Astrocyte of the cerebellum (primary cell): ENCODE data around the gene PLA2G4D.

Experiments used
- DNase-seq: peaks from one replicate; pipeline ENCODE4 v3.0.0-alpha.2; 2011; ENCODE audit warnings: low read depth
- H3K4me3 ChIP-seq: 2 replicates; pipeline ENCODE4 v1.5.1; 2011; ENCODE audit warnings: mild to moderate bottlenecking, low read depth, low read length, moderate library complexity
- CTCF ChIP-seq: IDR thresholded peaks from 2 replicates; pipeline ENCODE4 v1.5.1; 2012; ENCODE audit warnings: low read length, low read depth, moderate library complexity, mild to moderate bottlenecking; ENCODE audit errors: missing control alignments
- in situ Hi-C: cut with HindIII; loops from 2 replicates; pipeline ENCODE4 v1.10.0; 2017; ENCODE audit warnings: low sequenced_read_pairs

PLA2G4D gene

GRCh38 chr15:42065033-42065432 is 29.3 kb downstream of the PLA2G4D start:
- H3K4me3 ChIP-seq: no peak overlapping the region
- DNase-seq: no peak
- in situ Hi-C loops: no loop called here
- TF ChIP-seq CTCF: no peak

- in situ Hi-C loops: no loop called here
- no peak for TF ChIP-seq CTCF
- no peak for DNase-seq
- no peak overlapping the region for H3K4me3 ChIP-seq
These were observed 30.1 kb downstream of the PLA2G4D start for GRCh38 chr15:42064271-42064670.

- in situ Hi-C loops: no loop called here
- H3K4me3 ChIP-seq: no peak overlapping the region
- no peak for TF ChIP-seq CTCF
- DNase-seq: no peak
These were observed 31.1 kb downstream of the PLA2G4D start for GRCh38 chr15:42063122-42063848.

GRCh38 chr15:42062284-42062806 is 32.0 kb downstream of the PLA2G4D start:
- no peak for DNase-seq
- no peak for TF ChIP-seq CTCF
- H3K4me3 ChIP-seq: no peak overlapping the region
- in situ Hi-C loops: no loop called here

- no peak for DNase-seq
- in situ Hi-C loops: no loop called here
- TF ChIP-seq CTCF: no peak
- H3K4me3 ChIP-seq: no peak overlapping the region
These were observed 33.6 kb downstream of the PLA2G4D start for GRCh38 chr15:42060797-42061196.

- in situ Hi-C loops: no loop called here
- H3K4me3 ChIP-seq: no peak overlapping the region
- DNase-seq: no peak
- TF ChIP-seq CTCF: no peak
These were observed 33.9 kb downstream of the PLA2G4D start for GRCh38 chr15:42060477-42060763.
